H4 (cell line): Measurements from ENCODE around the gene GFER. TPM values are rescaled to one million over a fixed set of nuclear protein-coding genes. Genes with fewer than 3 reads are reported as not detected.
A peak's percentile ranks its signal among the peaks of the same experiment; 100 is the strongest.
"Not testable (repeated sequence)": the region's sequence is repeated elsewhere in the genome, so short reads cannot be mapped to it uniquely, and the experiment has no call there.

Experiments used
- DNase-seq: peaks from one replicate; pipeline ENCODE4 v3.0.0-alpha.2; 2015; ENCODE audit warnings: low spot score
- total RNA-seq: library from RNA; depleted of rRNA; stranded (reverse); fragments of >200 nt; shearing (Covaris generic); gene quantifications from 2 replicates; pipeline ENCODE4 v1.2.3, GENCODE V29; 2014

Gene GFER
- total RNA-seq, 1 experiment from 2014 or later: 15.1 TPM

- DNase-seq: not testable (repeated sequence)
Measured at GRCh38 chr16:1957434-1958142, 26.4 kb upstream of the GFER start.

DNA sequence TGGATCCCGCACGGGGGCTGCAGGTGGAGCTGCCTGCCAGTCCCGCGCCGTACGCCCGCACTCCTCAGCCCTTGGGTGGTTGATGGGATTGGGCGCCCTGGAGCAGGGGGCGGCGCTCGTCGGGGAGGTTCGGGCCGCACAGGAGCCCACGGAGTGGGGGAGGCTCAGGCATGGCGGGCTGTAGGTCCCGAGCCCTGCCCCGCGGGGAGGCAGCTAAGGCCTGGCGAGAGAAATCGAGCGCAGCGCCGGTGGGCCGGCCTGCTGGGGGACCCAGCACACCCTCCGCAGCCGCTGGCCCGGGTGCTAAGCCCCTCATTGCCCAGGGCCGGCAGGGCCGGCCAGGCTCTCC, 25.9 kb upstream of the GFER start:
- DNase-seq: not testable (repeated sequence)

DNA sequence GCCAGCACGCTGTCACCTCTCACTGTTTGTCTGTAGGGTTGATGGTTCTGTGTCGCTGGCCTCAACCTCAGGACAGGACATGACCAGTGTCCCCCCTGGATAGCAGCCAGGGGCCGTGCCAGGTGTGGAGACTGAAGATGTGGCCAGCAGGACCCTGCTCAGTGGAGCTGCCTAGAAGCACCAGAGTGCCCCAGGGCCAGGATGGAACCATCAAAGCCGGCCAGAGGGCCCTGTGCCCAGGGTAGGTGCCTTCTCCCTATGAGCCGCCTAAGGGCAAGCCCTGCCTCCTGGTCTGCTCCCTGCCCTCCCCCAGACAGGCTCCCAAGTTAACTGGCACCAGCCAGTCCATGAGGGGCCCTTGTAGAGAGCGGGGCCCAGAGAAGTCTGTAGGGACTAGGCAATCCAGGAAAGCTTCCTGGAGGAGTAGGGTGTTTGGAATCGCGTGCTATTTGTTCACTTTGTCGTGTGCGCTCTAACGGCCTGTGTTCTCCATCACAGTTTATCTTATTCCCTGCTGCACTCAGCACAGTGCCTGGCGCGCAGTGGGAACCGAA, 25.2 kb upstream of the GFER start:
- DNase-seq: no peak

DNA sequence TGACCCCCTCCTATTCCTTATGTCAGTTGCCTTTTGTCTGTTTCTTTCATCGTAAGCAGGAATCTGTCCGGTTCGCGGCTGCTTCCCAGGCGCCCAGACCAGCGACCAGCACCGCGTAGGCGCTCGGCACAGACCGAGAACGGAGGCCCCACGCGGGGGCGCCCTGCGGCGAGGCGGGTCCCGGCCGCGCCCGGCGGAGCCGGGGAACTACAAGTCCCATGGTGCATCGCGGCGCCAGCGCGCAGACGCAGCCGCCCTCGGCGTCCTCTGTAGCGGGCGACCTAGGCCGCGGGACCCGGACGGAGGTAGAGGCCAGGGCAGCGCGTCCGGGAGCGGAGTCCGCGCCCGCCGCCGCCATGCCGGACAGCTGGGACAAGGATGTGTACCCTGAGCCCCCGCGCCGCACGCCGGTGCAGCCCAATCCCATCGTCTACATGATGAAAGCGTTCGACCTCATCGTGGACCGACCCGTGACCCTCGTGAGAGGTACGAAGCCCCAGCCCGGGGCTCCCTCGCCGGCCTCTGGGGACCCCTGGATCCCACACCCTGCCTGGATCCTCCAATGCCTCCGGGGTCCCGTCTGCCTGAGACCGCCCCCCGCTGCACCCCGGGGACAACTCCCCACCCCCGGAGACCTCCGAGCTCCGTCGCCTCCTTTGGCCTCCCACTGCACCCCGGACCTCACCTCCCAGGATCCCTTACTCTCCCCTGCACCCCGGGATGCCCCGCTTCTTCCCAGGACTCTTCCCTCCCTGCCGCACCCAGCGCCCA, 24.5 kb upstream of the GFER start, which contains the start of gene NDUFB10:
Gene NDUFB10 (plus strand): TSS at position 270 of the 771 bp plus-strand sequence. CDS start 87 bp downstream, at position 357.
- DNase-seq: peak; percentile 80

GRCh38 chr16:1960665-1961630, 23.0 kb upstream of the GFER start:
- peak; percentile 45 for DNase-seq

DNA sequence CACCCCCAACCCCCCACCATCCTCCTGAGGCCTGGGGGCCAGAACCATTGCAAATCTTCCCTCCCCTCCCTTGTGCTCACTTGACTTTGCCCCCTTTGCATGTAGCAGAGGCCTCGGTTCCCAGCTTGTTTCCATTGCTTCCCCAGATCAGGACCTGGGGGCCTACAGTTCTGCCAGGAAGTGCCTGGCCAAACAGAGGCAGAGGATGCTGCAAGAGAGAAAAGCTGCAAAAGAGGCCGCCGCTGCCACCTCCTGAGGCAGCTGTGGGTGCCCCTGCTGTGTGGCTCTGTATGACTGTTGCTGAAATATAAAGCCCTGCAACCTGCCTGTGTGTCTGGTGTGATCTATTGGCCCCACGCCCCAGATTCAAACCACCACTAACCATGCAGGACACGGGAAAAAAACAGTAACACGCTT, 22.3 kb upstream of the GFER start:
- DNase-seq: no peak

- DNase-seq: not testable (repeated sequence)
Measured at GRCh38 chr16:1962161-1963153, 21.5 kb upstream of the GFER start.

GRCh38 chr16:1963806-1964505, 20.0 kb upstream of the GFER start:
- no peak for DNase-seq

- peak; percentile 96 for DNase-seq
Measured at GRCh38 chr16:1964506-1965395, 19.2 kb upstream of the GFER start, which contains the start of gene RPS2. Gene RPS2, minus strand, starts transcription at chr16:1964826. Its CDS starts 201 bp downstream, at chr16:1964625.

GRCh38 chr16:1965396-1966001, 18.5 kb upstream of the GFER start:
- DNase-seq: no peak

DNA sequence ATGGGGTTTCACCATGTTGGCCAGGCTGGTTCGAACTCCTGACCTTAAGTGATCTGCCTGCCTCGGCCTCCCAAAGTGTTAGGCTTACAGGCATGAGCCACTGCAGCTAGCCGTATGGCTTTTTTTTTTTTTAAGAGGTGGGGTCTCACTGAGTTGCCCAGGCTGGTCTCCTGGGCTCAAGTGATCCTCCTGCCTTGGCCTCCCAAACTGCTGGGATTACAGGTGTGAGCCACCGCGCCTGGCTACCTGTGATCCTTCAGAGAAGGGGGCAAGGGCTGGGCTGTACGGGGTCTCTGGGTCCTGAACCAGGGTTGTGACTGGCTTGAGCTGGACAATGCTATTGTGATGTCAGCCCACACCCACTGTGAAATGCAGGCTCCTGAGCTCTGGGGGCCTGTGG, 17.5 kb upstream of the GFER start, which contains the start of gene RNF151:
Gene RNF151 (plus strand): TSS at position 397 of the 400 bp plus-strand sequence. CDS start 26 bp downstream, outside the sequence.
- DNase-seq: no peak

- DNase-seq: no peak
Measured at GRCh38 chr16:1968146-1968953, 15.6 kb upstream of the GFER start.

- DNase-seq: peak; percentile 91
Measured at GRCh38 chr16:1971796-1972489, 12.1 kb upstream of the GFER start, which contains the start of gene TBL3. Gene TBL3, plus strand, starts transcription at chr16:1972053. Its CDS starts 112 bp downstream, at chr16:1972165.

GRCh38 chr16:1972490-1972877, 11.5 kb upstream of the GFER start:
- no peak for DNase-seq

- no peak for DNase-seq
Measured at GRCh38 chr16:1973461-1974156, 10.4 kb upstream of the GFER start.
